PC-9 (cell line): ENCODE data around the gene TYRP1.

Experiments used
- CTCF ChIP-seq: fragments of 200-600 bp; sonication (generic); conservative IDR thresholded peaks from 2 replicates; pipeline ENCODE4 v1.6.1; 2017; ENCODE audit warnings: mixed run types, antibody characterized with exemption, mild to moderate bottlenecking, moderate library complexity
- EZH2 ChIP-seq: fragments of 200-600 bp; sonication (generic); IDR thresholded peaks from 2 replicates; pipeline ENCODE4 v1.8.0; 2017; ENCODE audit warnings: antibody characterized with exemption, low read depth

DNA sequence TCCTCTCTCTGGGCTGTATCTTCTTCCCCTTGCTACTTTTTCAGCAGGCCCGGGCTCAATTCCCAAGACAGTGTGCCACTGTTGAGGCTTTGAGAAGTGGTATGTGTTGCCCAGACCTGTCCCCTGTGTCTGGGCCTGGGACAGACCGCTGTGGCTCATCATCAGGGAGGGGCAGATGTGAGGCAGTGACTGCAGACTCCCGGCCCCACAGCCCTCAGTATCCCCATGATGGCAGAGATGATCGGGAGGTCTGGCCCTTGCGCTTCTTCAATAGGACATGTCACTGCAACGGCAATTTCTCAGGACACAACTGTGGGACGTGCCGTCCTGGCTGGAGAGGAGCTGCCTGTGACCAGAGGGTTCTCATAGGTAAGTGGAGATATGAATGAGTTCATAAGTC, 828 bp downstream of the TYRP1 start:
- TF ChIP-seq CTCF (no peak), EZH2 (no peak)
